ENCODE results near the gene SH3RF2.
"Not testable (repeated sequence)": the region's sequence is repeated elsewhere in the genome, so short reads cannot be mapped to it uniquely, and the experiment has no call there.

Gene SH3RF2

DNA sequence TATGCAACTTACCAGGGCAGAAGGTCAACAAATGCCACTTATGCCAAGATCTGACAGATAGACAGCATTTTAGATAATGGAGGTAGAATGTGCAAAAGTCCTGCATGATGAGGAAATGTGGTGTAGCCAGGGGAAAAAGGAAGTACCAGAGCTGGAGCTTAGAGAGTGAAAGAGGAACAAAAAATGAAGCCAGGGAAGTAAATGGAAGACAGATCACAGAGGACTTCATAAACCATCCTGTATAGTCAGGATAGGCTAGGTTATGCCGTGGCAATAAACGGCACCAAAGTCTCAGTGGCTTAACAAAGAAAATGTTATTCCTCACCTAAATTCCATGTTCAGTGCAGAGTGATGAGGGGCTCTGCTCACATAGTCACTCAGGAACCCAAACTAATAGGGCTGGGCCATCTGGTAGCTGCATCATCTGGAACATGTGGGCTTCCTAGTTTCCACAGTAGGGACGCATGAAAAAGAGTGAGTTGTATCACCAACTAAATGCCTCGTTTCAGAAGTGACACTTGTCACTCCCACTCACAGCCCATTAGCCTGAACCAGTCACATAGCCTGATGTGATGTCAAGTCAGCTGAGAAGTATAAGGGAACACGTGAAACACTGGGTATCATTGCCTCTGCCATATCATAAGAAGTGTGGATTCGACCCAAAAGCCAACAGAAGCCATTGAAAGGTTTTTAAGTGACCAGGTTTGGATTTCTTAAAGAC is 70.3 kb downstream of the SH3RF2 start:
- no peak for DNase-seq (ENCODE audit: low read depth)

DNA sequence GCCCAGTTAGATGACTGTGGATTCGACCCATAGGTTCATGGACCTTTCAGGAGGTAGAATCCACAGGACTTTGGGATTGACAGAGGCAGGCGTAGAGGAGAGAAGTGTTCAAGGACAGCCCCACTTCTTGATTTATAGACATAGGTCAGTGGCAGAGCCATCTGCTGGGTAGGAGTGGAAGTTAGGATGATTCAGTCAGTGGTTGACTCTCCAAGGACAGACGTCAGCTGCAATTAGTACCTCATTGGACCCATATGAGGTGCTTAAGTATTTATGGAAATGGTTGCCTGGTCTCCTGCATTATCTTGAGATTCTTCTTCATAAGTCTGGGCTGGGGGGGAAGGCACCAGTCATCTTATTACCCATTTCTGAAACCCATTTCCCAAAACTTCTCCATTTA is 70.9 kb downstream of the SH3RF2 start:
- no peak for DNase-seq (ENCODE audit: low read depth)

DNA sequence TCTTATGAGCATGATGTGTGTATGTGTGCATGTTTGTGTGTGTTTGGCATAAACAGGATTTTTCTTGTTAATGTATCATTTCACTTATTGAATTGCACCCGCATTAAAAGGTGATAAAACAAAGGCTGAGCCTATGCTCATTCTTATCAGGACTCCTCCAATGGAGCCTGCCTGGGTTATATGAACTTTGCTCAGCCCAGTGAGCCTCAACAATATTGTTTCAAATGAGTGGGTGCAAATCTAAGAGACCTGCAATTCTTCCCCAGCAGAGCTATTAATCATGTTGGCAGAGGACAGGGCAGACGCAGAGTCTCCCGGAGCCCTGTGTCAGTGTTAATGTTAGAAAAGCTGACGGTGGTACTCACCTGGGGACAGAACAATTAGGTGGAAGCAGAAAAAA is 71.6 kb downstream of the SH3RF2 start:
- DNase-seq (ENCODE audit: low read depth), result no peak

DNA sequence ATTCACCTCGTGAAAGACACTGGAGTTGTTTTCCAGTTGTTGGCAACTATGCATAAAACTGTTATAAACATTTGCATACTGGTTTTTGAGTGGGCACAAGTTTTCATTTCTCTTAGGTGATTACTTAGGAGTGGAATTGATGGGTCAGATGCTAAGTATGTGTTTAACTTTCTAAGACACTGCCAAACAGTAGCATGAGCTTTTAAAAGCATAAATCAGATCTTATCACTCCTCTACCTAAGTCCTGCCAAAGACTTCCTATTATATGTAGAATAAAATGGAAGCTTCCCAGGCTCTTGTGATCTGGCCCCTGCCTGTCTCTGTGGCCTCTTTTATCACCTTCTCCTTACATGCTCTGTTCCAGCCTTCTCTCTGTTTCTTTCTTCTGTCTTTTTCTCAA is 72.6 kb downstream of the SH3RF2 start:
- no peak for DNase-seq (ENCODE audit: low read depth)

DNA sequence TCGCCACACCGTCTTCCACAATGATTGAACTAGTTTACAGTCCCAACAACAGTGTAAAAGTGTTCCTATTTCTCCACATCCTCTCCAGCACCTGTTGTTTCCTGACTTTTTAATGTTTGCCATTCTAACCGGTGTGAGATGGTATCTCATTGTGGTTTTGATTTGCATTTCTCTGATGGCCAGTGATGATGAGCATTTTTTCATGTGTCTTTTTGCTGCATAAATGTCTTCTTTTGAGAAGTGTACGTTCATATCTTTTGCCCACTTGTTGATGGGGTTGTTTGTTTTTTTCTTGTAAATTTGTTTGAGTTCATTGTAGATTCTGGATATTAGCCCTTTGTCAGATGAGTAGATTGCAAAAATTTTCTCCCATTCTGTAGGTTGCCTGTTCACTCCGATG is 74.1 kb downstream of the SH3RF2 start:
- DNase-seq (ENCODE audit: low read depth), result not testable (repeated sequence)

DNA sequence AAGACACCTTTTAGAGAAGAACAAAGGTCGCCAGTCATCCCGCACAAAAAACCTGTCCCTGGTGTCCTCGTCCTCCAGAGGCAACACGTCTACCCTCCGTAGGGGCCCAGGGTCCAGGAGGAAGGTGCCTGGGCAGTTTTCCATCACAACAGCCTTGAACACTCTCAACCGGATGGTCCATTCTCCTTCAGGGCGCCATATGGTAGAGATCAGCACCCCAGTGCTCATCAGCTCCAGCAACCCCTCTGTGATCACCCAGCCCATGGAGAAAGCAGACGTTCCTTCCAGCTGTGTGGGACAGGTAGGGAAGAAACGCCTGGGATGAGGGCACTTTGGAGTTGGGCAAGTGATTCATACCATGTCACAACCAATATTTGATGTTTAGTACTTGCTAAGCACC is 77.4 kb downstream of the SH3RF2 start:
- no peak for DNase-seq (ENCODE audit: low read depth)

DNA sequence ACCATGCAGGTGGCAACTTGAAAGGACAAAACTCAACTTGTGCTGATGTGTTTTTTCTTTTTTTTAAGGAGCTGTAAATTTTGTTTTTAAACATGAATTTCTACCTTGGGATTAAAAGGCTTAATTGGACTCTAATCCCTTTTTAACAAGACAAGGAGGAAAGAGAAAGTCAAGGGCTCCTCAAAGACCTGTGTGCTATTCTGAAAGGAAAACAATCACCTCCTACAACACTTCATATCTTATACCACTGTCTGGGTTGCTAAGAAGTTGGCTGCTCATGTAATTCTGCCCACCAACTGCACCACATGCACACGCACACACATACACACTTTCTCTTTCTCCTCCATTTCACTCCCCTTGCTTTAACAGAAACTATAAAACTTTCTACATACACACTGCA is 78.6 kb downstream of the SH3RF2 start:
- no peak for DNase-seq (ENCODE audit: low read depth)

DNA sequence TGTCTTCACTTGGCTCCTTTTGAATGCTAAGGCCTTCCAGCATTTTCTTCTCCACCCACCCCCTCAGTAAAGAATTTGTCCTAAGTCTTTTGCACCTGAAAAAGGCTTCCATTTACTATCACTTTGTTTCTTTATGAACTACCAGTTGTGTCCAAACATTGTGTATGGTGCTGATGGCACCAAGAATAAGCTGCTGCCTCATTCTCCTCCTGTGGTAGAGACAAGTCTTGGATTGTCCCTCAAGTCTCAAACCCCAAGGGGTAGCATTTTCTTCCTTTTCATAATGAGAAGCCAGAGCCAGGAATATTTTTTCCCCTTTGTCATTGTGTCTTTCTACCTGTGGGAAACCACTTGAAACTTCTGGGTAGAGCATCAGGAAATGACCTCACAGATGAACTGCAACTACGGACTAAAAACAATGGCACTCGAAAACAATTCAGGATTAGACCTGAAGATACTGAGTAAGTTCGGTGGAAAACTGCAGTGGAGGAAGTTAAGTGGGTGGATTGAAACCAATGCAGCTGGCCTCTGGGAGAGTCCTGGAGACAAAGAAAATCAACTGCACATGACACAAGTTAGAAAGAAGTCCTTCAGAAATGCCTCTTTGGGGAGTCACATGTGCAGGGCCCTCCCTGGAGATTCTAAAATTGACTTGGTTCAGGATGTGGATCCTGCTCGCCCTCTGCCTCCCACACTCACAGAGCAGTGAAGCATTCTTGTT is 80.5 kb downstream of the SH3RF2 start:
- DNase-seq (ENCODE audit: low read depth), result no peak

DNA sequence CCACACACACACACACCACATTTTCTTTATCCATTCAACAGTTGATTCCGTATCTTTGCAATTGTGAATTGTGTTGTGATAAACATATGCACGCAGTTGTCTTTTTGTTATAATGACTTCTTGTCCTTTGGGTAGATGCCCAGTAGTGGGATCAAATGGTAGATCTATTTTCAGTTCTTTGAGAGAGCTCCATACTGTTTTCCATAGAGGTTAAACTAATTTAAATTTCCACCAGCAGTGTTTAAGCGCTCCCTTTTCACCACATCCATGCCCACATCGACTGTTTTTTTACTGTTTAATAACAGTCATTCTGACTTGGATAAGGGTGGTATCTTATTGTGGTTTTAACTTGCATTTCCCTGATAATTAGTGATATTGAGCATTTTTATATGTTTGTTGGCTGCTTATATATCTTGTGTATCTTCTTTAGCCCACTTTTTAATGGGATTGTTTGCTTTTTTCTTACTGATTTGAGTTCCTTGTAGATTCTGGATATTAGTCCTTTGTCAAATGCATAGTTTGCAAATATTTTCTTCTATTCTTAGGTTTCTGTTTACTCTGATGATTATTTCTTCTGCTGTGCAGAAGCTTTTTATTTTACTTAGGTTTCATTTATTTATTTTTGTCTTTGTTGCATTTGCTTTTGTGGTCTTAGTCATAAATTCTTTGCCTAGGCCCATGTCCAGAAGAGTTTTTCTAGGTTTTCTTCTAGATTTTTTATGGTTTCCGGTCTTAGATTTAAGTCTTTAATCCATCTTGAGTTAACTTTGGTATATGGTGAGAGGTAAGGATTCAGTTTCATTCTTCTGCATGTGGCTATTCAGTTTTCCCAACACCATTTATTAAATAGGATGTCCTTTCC is 82.4 kb downstream of the SH3RF2 start:
- DNase-seq (ENCODE audit: low read depth), result no peak

DNA sequence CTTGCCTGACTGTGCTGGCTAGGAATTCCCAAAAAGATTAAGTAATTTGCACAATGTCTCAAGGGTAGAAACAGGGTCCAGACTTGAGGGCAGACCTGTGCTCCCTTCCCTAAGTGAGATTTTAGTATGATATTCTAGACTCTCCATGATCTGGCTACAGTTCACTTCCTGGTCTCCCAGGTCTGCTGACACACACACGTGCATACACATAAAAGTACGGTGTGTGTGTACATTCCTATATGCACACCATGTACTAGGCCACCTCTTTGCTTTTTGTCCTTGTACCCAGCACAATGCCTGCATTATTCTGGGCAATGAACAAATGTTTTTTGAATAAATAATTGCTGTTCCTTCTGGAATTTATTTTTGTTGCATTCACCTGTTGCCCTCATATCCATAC is 83.7 kb downstream of the SH3RF2 start:
- no peak for DNase-seq (ENCODE audit: low read depth)

DNA sequence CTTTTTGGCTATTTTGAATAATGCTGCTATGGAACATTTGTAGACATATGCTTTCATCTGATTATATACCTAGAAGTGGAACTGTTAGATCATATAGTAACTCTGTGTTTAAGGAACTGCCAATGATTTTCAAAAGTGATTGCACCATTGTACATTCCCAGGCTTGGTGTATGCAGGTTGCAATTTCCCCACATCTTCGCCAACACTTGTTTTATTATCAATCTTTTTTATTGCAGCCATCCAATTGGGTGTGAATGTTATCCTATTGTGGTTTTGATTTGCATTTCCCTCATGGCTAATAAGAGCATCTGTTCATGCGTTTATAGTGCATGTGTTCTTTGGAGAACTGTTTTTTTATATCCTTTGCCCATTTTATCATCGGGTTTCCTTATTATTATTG is 87.7 kb downstream of the SH3RF2 start:
- no peak for DNase-seq (ENCODE audit: low read depth)

DNA sequence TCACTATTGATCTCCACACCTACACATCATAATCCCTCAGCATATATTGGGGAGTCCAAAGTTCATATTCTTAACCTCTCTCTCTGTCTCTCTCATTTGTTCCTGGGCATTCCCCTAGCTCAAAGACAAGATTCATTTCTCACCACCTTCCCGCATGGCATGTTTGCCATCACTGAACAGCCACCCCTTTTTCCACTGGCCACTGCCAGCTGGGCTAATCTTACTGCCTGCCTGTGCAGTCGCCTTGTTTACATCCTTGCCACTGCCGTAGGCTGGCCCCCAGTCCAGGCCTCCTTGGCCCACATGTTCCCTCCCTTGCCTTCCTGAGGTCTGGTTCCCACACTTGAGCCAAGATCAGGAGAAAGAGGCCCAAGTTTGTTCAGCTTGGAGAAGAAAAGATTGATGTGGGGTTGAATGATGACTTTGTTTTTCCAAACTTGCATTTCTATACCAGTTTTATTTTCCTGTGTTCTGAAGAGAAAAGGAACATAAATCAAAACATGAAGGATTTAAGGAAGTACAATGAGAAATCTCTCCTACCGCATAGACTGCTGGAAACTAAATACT is 88.8 kb downstream of the SH3RF2 start:
- no peak for DNase-seq (ENCODE audit: low read depth)

DNA sequence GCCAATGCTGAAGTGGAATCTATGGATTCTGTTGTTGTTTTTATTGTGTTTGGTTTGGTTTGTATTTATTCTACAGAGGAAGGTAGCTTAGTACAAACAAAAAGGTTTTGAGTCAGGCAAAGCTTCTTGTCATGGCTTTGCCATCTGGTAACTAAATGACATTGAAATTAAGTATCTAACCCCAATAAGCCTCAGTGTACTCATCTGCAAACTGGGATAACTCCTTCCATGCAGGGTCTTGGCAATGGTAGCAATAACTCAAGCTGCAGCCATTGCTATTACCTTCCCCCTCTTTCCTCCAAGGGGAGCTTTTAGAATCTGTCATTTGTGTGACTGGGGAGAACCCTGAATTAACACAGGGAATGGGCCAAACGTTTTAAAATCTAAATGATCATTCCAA is 89.3 kb downstream of the SH3RF2 start:
- DNase-seq (ENCODE audit: low read depth), result no peak

DNA sequence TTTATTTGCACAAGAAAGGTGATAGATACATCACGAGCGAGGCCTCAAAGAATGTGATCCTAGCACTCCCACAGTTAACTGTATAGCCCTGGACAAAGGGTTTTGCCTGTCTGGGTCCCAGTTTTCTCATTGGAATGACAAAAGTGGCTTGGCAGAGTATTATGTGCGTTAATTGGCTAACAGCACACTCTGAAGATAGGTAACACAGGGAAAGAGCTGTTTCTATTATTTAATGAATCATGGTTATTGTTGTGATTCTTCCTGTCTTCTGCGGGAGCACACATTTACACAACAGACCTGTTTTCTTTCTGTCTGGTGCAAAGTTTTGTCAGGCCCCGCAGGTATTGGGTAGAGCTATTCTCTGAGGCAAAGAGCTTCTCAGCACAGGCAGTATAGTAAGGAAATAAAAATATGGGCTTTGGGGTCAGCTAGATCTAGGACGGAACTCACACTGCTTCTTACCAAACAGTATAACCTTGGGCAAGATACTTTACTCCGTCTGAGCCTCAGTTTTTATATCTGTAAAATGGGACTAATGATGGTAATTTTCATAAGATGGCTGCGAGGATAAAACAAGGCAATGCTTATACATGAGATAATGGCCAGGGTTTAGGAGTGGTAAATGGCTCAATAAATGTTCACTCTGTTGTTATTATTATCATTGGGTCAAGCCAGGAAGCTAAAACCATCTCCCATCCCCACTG is 90.1 kb downstream of the SH3RF2 start:
- no peak for DNase-seq (ENCODE audit: low read depth)

DNA sequence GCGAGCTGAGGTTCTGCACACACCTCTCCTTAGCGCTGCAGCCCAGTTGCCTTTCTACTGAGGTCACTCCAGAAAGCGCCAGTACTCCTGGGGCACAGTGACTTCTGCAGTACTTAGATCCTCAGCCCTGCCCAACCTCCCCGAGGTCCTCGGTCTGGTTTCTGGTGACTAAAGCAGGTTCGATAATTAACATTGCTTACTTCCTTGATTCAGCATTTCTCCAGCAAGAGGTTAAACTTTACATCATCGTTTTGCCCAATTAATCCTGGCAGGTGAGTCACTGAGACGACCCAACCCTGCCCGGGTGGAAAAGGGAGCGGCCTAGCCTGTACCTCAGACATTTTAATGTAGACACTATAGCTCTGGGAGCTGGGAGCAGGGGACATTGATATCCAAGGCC is 91.4 kb downstream of the SH3RF2 start:
- no peak for DNase-seq (ENCODE audit: low read depth)

DNA sequence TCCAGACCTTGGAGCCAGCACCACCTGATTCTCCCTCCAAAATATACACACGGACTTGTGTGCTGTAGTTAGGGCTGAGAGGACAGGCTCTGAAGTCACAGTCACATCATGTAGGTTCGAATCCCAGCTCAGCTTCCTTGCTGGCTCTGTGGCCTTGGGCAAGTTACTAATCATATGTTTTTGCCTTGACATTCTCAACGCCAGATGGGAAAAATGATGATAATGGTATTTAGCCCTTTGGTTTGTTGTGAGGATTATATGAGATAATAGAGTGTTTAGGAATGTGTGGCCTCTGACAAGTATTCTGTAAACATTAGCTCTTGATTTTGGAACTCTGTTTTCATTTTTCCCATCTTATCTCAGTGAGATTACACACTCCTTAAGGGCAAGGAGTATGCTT is 96.5 kb downstream of the SH3RF2 start:
- DNase-seq (ENCODE audit: low read depth), result no peak

DNA sequence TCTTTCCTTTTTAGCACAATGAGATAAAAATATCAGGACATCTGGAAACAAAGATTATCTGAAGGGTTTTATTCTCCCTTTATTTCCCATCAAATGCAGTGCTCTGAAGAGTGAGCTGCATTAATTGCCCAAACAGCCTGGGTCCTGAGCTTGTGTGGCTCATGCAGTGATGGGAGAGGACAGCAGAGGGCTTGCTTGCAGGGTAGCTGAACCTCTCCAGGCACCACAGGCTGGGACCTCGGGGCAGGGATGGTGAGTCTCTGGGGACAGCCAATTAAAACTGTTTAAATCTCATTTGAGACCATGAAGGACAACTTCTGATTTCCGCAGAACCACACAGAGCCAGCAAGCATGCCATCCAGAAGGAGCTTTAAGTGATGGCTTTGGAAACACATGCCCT is 97.7 kb downstream of the SH3RF2 start:
- DNase-seq (ENCODE audit: low read depth), result no peak

DNA sequence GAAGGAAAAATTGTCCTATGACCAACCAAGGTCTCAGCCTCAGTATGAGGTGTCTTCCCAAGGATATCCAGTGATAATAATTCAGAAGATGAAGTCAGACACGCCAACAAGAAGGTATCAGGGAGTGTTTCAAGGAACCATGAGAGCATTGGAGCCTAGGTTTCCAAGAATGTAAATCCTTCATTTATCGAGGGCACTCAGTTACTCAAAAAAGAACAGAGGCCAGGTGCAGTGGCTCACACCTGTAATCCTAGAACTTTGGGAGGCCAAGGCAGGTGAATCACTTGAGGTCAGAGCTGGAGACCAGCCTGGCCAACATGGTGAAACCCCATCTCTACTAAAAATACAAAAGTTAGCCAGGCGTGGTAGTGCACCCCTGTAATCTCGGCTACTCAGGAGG is 98.2 kb downstream of the SH3RF2 start:
- no peak for DNase-seq (ENCODE audit: low read depth)

DNA sequence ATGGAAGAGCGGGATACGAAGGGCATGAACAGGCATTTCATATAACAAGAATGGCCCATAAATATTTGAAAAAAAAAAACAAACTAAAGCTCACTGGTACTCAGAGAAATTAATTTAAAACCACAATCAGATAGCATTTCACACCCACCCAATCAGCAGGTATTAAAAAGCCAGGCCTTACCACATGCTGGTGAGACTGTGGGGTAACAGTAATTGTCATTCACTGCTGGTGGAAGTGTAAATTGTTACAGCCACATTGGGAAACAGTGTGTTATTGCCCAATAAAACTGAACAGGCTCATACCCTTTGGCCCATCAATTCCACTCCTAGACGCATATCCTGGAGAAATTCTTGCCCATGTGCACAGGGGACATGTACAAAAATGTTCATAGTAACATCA is 103.0 kb downstream of the SH3RF2 start:
- DNase-seq (ENCODE audit: low read depth), result no peak

DNA sequence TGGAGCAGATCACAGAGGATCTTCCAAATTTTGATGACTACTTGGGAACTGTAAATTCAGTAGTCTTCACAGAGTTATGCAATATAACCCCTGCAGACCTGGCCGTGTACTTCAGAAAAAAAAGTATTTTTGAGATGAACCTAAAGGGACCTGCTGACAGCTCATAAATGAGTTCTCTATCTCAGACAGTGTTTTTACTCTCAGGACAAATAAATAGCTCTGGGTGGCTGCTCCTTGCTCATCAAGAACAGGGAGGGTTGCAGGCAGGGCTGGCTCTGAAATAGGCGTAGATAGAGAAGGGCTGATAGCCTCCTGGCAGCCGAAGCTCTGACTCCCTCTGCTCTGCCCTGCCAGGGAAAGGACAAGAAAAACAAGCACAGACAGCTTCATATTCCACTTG is 104.1 kb downstream of the SH3RF2 start:
- no peak for DNase-seq (ENCODE audit: low read depth)

DNA sequence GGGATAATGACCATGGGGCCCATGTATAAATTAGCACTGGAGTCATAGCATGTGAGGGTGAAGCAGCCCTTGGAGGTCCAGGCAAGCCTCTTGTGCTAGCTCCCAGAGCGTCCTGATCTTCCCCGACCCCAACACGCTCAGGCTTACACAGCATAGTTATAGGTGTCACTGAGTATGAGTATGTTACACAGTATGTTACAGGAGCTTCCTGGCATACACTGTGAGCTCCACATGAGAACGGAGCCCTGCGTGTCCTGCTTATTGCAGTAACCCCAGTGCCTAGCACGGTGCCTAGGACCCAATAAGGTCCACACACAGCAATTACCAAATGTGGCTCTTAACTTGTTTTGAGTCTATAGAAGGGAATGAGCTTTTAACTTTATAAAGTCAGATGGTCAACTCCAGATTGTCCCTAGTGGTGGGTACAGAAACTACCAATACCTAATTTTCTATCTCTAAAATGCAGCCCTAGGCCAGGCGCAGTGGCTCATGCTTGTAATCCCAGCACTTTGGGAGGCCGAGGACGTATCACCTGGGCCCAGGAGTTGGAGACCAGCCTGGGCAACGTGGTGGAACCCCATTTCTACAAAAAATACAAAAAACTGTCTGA is 104.9 kb downstream of the SH3RF2 start:
- DNase-seq (ENCODE audit: low read depth), result no peak

Measured in fibroblast of the conjunctiva (primary cell).